Mammary epithelial cell (primary cell): ENCODE measurements around the gene SCMH1.

Source experiments
- CTCF ChIP-seq, 2 donors: IDR thresholded peaks in 1 of 2; conservative IDR thresholded peaks in 1 of 2; 2 replicates each; pipeline ENCODE4 v1.5.1; 2011 to 2012; ENCODE audit warnings: inconsistent platforms in 2 of 2, low read length in 2 of 2, mild to moderate bottlenecking in 2 of 2, control low read depth in 1 of 2, low read depth in 1 of 2; ENCODE audit not compliant: insufficient read depth in 1 of 2; ENCODE audit errors: extremely low read depth in 1 of 2
- EZH2 ChIP-seq: IDR thresholded peaks from 2 replicates; pipeline ENCODE4 v1.6.1; 2012; ENCODE audit warnings: low read length, inconsistent platforms, borderline replicate concordance

- TF ChIP-seq CTCF (conservative IDR thresholded peaks at IDR 0.05 in 1 of 2, IDR thresholded peaks at IDR 0.05 in 1 of 2; ENCODE audit: extremely low read depth in 1 of 2, insufficient read depth in 1 of 2, low read depth in 1 of 2, low read length in 2 of 2) = no peak
- TF ChIP-seq EZH2 = no peak
Observed at GRCh38 chr1:41278076-41278475, 36.0 kb upstream of the SCMH1 start.
